Left renal cortex interstitium (tissue), 4 donors: ENCODE measurements around the gene CIROP. TPM values are rescaled to one million over a fixed set of nuclear protein-coding genes. Genes with fewer than 3 reads are reported as not detected.

Experiments
- DNase-seq, 4 donors: peaks; one replicate each; pipeline ENCODE4 v3.0.0-alpha.2; 2013; ENCODE audit warnings: low read depth in 4 of 4, low spot score in 2 of 4, missing footprints in 1 of 4
- polyA plus RNA-seq, 4 donors: library from polyadenylated mRNA; unstranded; fragments of 120-200 nt; gene quantifications; one replicate each; pipeline ENCODE4 v1.2.1, GENCODE V29; 2013; ENCODE audit not compliant: insufficient read length in 4 of 4

Gene CIROP
- under 1 TPM in 2 of 4 donors, not detected in 2; 0.05 TPM for polyA plus RNA-seq

- no peak for DNase-seq
Observed at GRCh38 chr14:23104591-23105347, at the start of gene CIROP. Gene CIROP, minus strand, starts transcription at chr14:23104989. Its CDS starts 69 bp downstream, at chr14:23104920.

DNA sequence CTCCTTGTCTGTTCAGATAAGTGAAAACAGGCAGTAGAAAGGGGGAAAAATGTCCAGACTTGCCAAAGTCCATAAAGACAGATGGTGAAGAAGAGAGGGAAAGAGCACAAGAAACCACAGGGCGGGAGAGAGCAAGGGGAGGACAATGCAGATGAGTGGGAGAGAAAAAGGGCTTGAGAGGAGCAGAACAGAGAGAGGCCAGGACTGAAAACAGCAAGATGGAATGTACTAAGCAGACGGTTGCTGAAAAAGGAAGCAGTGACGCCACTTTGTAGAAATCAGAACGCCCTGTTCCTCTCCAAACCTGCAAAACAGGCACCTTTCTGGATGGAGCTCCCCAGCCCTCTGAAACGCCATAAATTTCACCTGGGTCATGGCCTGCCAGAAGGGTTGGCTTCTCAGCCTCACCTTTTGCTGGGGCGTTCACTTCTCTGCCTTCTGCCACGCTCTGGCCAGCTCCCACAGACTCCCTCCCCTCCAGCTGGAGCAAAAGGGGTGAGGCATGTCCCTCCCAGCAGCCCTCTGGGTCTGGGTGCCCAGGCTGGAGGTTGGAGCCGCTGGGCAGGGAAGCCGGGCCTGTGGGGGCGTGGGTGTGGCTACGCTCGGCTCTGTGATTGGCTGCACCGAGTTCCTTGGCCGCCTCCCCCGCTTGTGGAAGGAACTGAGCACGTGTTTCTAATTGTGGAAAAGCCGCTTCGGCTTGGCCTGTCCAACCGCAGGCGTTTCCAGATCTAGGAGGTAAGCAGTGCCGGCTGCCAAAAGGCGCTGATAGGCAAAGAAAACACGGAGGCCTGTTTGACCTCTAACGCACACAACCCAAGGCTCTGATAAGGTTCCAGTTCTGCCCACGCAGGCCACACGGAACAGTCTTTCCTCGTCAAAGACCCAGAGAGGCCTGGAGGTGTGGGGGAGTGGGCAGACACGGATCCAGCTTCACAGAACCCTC is 49.3 kb upstream of the CIROP start:
- no peak for DNase-seq

- no peak for DNase-seq
Observed at GRCh38 chr14:23151342-23151741, 46.6 kb upstream of the CIROP start.

DNA sequence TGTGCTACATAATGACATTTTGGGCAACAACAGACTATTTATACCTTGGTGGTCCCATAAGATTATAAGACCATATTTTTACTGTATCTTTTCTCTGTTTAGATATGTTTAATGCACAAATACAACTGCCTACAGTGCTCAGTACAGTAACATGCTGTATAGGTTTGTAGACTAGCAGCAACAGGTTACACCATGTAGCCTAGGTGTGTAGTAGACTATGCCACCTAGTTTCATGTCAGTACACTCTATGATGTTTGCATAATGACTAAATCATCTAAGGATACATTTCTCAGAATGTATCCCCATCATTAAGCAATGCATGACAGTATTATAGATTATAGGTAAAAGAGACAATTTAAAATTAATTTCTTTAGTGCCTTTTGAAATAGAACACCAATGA is 45.0 kb upstream of the CIROP start:
- DNase-seq, result no peak

DNA sequence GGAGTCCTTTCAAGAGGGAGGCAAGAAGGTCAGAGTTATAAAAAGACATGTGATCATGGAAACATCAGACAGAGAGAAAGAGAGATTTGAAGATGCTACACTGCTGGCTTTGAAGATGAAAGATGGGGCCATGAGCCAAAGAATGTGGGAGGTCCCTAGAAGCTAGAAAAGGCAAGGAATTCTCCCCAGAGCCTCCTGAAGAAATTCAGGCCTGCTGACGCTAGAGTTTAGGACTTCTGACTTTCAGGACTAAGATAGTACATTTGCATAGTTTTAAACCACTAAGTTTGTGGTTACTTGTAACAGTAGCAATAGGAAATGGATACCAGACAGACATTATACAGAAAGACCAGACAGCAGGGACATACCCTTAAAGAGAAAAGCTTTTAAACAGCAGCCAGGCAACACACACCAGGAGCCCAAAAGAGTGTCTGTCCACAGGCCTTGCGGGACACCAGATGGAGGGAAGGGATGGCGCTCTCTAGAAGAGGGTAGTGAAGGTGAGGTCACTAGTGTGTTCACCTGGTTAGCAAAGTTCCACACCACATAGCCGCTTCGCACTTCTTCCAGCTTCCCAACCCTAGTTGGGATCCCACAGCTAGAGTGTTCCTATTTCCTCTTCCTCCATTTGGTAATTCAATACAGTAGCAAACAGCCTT is 43.9 kb upstream of the CIROP start:
- no peak for DNase-seq

GRCh38 chr14:23147676-23148075 is 42.9 kb upstream of the CIROP start:
- DNase-seq, result no peak

DNA sequence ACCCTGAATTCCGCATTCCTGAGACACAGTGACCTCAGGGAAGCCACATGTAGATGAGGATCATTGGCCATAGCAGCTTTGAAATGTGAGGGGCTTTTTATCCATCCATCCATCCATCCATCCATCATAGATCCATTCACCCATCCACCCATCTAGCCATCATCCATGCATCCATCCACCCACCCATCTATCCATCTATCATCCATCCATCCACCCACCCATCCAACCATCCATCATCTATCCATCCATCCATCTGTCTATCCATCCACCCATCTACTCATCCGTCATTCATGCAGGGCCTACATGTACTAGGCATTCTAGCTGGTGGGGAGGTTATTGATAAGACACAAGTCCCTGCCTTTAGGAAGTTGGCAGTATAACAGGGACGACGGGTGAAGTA is 42.2 kb upstream of the CIROP start:
- no peak for DNase-seq

DNA sequence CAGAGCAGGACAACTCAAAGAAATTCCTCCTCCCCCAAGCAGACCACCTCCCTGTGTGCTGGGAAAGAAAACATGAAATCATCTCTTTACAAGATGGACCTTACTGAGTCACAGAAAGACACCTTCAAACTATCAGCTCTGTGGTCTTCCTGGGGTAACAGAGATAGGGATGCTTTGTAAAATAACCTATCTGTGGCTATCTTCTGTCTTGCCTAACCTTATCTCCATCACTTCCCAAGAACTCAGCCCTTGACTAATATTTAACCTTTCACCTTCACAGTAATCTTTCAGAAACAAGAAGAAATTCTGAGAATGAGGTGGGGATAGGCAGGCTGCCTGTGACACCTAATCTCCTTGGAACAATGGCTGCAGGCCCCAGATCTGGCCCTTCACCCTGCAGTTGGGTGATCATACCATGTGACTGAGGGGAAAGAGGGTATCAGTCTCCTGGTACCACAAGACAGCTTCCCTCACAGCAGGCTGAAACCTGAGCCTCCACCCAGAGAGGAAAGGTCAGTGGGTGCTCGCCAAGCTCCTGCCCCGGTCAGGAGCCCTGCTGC is 41.6 kb upstream of the CIROP start:
- DNase-seq, result no peak

- DNase-seq, result no peak
Observed at GRCh38 chr14:23145794-23146350, 41.1 kb upstream of the CIROP start.

DNA sequence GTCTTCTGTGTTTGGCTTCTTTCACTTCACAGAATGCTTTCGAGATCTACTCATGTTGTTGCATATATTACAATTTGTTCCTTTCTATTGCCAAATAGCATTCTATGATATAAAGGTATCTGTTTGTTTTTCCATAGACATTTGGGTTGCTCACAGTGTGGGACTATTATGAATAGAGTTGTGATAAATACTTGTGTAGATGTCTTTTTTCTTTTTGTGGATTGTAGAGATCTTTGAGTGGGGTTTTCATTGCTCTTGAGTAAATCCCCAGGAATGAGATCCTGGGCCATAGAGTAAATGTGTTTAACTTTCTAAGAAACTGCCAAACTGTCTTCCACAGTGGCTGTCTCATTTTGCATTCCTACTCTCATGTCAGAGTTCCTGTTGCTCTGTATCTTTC is 39.1 kb upstream of the CIROP start:
- no peak for DNase-seq

DNA sequence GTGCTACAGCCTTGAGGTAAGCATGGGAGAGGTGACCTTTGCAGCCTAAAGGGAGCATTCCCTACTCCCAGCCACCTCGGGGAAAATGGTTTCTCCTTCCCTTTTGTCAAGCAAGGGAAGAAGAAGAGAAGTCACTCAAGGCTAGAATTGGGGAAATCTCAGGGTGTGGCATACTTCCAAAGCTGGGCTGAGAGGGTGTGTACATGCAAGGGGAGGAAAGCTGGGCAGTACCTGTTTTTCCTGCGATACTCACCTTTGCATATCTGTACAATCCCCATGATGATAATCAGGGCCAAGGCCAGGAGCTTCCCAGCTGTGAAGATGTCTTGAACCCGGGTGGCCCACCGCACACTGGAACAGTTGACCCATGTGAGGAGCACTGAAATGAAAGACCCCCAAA is 38.0 kb upstream of the CIROP start:
- no peak for DNase-seq

GRCh38 chr14:23141706-23142444 is 37.1 kb upstream of the CIROP start:
- no peak for DNase-seq

DNA sequence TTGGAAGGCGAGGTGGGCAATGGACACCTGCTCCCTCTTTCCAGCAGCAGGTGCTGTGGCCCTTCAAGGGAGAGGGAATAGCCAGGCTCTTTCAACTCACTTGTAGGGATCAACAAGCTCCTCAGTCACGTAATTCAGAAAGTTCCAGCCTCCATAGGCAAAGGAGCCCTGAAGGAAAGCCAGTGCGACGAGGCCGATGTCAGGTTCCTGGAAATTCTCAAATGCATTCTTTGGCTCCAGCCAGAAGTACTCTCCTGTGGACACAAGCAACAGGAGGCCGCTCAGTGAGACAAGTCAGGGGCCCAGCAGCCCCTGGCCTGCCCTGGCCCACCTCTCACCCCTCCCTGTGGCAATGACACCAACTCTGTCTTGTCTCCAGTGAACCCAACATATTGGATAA is 35.6 kb upstream of the CIROP start:
- no peak for DNase-seq

GRCh38 chr14:23139874-23140273 is 35.1 kb upstream of the CIROP start:
- DNase-seq, result no peak

DNA sequence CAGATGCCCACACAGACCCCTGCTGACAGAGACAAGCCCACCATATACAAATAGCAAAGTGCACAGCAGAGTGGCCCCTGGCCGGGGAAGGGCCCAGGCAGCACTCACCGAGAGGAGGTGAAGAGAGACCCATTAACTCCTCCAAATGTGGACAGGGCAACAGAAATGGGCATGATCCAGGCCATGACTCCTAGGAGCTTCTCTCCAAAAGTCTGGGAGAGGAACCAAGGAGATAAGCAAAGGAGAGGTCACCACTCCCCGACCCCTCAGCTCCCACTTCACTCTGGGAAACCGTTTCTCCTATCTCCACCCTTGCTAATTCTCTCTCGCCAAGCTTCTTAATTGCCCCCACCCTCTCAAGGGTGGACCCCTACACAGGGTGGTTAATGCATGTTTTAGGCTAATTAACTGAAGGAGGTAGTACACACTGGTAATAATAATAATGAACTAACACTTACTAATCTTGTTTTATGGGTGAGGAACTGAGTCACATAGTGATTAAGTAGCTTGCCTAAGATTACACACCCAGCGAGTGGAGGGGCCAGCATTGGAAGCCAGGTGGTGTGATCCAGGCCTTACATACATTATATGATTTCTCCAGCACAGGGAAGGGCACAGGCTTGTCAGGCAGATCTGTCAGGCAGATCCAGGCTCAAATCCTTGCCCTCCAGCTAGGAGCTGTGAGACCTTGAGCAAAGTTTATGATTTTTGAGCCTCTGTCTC is 33.2 kb upstream of the CIROP start:
- DNase-seq, result no peak

GRCh38 chr14:23137192-23137812 is 32.5 kb upstream of the CIROP start:
- DNase-seq, result no peak

- DNase-seq, result no peak
Observed at GRCh38 chr14:23136566-23137133, 31.9 kb upstream of the CIROP start.

- no peak for DNase-seq
Observed at GRCh38 chr14:23132970-23133369, 28.2 kb upstream of the CIROP start.
